Stimulated activated CD4-positive, alpha-beta T cell treated with anti-CD3 and anti-CD28 coated beads, TNF-alpha, amount 100 ng/mL, for 24 hours (primary cell): ENCODE results near the gene TNNC2.
"Not testable (repeated sequence)": the region's sequence is repeated elsewhere in the genome, so short reads cannot be mapped to it uniquely, and the experiment has no call there.

ENCODE experiments used
- DNase-seq, 3 experiments: peaks; one replicate each; pipeline ENCODE4 v3.0.0-alpha.2; 2020; ENCODE audit warnings: low read depth in 3 of 3

The TNNC2 gene

GRCh38 chr20:45827030-45827652, at the start of gene TNNC2:
TSS of gene TNNC2 (minus strand) at chr20:45827312. CDS start at chr20:45827248, 64 bp downstream.
- no peak for DNase-seq

- no peak for DNase-seq
Observed at GRCh38 chr20:45874576-45874975, 47.5 kb upstream of the TNNC2 start.

- not testable (repeated sequence) for DNase-seq
Observed at GRCh38 chr20:45874104-45874481, 47.0 kb upstream of the TNNC2 start.

GRCh38 chr20:45873409-45874103, 46.4 kb upstream of the TNNC2 start:
- DNase-seq: no peak

- DNase-seq: no peak
Observed at GRCh38 chr20:45872626-45873025, 45.5 kb upstream of the TNNC2 start.

GRCh38 chr20:45867819-45868176, 40.7 kb upstream of the TNNC2 start:
- no peak for DNase-seq

- no peak for DNase-seq
Observed at GRCh38 chr20:45867136-45867818, 40.2 kb upstream of the TNNC2 start.

GRCh38 chr20:45866454-45866853, 39.3 kb upstream of the TNNC2 start:
- DNase-seq: no peak

- DNase-seq: no peak
Observed at GRCh38 chr20:45863543-45864470, 36.7 kb upstream of the TNNC2 start.

GRCh38 chr20:45861221-45862075, 34.3 kb upstream of the TNNC2 start:
- no peak for DNase-seq

GRCh38 chr20:45860560-45861220, 33.6 kb upstream of the TNNC2 start:
- no peak for DNase-seq

GRCh38 chr20:45859916-45860315, 32.8 kb upstream of the TNNC2 start:
- DNase-seq: no peak

GRCh38 chr20:45857882-45858216, 30.7 kb upstream of the TNNC2 start:
- DNase-seq: peak in 1 of 3 experiments; percentile 42

- DNase-seq: peak; percentile 85 to 97 (median 86)
Observed at GRCh38 chr20:45857114-45857881, 30.2 kb upstream of the TNNC2 start, which contains the start of the genes ACOT8 and ZSWIM3. TSS of gene ACOT8 (minus strand) at chr20:45857392. CDS start at chr20:45857315, 77 bp downstream. TSS of gene ZSWIM3 (plus strand) at chr20:45857614. CDS start at chr20:45857826, 212 bp downstream.

- no peak for DNase-seq
Observed at GRCh38 chr20:45853484-45853883, 26.4 kb upstream of the TNNC2 start.

- no peak for DNase-seq
Observed at GRCh38 chr20:45852326-45852725, 25.2 kb upstream of the TNNC2 start.

- DNase-seq: no peak
Observed at GRCh38 chr20:45851501-45851900, 24.4 kb upstream of the TNNC2 start.

- DNase-seq: no peak
Observed at GRCh38 chr20:45850926-45851325, 23.8 kb upstream of the TNNC2 start.

GRCh38 chr20:45850238-45850637, 23.1 kb upstream of the TNNC2 start:
- DNase-seq: no peak
